Caco-2 (cell line): ENCODE measurements around the gene AKAP11. TPM values are rescaled to one million over a fixed set of nuclear protein-coding genes. Genes with fewer than 3 reads are reported as not detected.

ENCODE experiments used
- BruUV-seq: library from RNA; stranded (reverse); fragments of 400-500 nt; replicated peaks from 2 replicates; lab custom pipeline; 2021; lab: Mats Ljungman, UMichigan
- CTCF ChIA-PET: fragments of 300-600 bp; sonication (Branson Sonifier 250); formaldehyde crosslinking; loops from one replicate; lab custom pipeline; 2022; ENCODE audit warnings: antibody characterized with exemption; lab: Charles Lee
- POLR2A ChIA-PET: fragments of 300-600 bp; sonication (Branson Sonifier 250); formaldehyde crosslinking; loops from one replicate; lab custom pipeline; 2022; ENCODE audit warnings: antibody characterized with exemption; lab: Charles Lee
- DNase-seq, 2 experiments: peaks; one replicate each; pipeline versions ENCODE4 v3.0.0 to v3.0.0-alpha.2; 2020 to 2022
- H3K27me3 ChIP-seq: replicated peaks from 2 replicates; pipeline ENCODE4 v1.6.0; 2011; ENCODE audit warnings: low read length; ENCODE audit not compliant: control insufficient read depth, insufficient read depth
- H3K36me3 ChIP-seq: 2 replicates; pipeline ENCODE4 v1.5.1; 2011; ENCODE audit warnings: low read length; ENCODE audit not compliant: control insufficient read depth, insufficient read depth
- H3K4me1 ChIP-seq: fragments of 250-450 bp; sonication (Bioruptor Pico); 2 replicates; pipeline ENCODE4 v1.5.1; 2020; ENCODE audit warnings: mild to moderate bottlenecking
- H3K4me3 ChIP-seq: 2 replicates; pipeline ENCODE4 v1.5.1; 2011; ENCODE audit warnings: low read depth, mild to moderate bottlenecking, control low read depth, low read length
- H3K9me3 ChIP-seq: fragments of 250-450 bp; sonication (Bioruptor Pico); 2 replicates; pipeline ENCODE4 v1.5.1; 2020; ENCODE audit warnings: mild to moderate bottlenecking, moderate library complexity
- H3K27ac Mint-ChIP-seq: one replicate; pipeline ENCODE4 v1.8.0; 2022; ENCODE audit warnings: mixed read lengths; ENCODE audit not compliant: unreplicated experiment
- H3K27me3 Mint-ChIP-seq: one replicate; pipeline ENCODE4 v1.8.0; 2022; ENCODE audit warnings: mixed read lengths; ENCODE audit not compliant: insufficient read depth, unreplicated experiment
- H3K36me3 Mint-ChIP-seq: one replicate; pipeline ENCODE4 v1.8.0; 2022; ENCODE audit warnings: mild to moderate bottlenecking, mixed read lengths; ENCODE audit not compliant: insufficient read depth, unreplicated experiment
- H3K4me1 Mint-ChIP-seq: one replicate; pipeline ENCODE4 v1.8.0; 2022; ENCODE audit warnings: low read depth, mixed read lengths; ENCODE audit not compliant: unreplicated experiment
- H3K4me3 Mint-ChIP-seq: one replicate; pipeline ENCODE4 v1.8.0; 2022; ENCODE audit warnings: mild to moderate bottlenecking, moderate library complexity, mixed read lengths; ENCODE audit not compliant: unreplicated experiment
- H3K9me3 Mint-ChIP-seq: one replicate; pipeline ENCODE4 v1.8.0; 2022; ENCODE audit warnings: mixed read lengths; ENCODE audit not compliant: unreplicated experiment
- CTCF ChIP-seq, 2 experiments: fragments of 200-600 bp in 1 of 2; IDR thresholded peaks; 1 replicate in 1 of 2; 2 replicates in 1 of 2; pipeline versions ENCODE4 v1.5.1 to v1.8.0; 2011 to 2022; ENCODE audit warnings: antibody characterized with exemption in 1 of 2, control low read depth in 1 of 2, inconsistent platforms in 1 of 2, low read depth in 1 of 2, low read length in 1 of 2, mild to moderate bottlenecking in 1 of 2, moderate library complexity in 1 of 2; ENCODE audit not compliant: insufficient read depth in 1 of 2, severe bottlenecking in 1 of 2, unreplicated experiment in 1 of 2
- intact Hi-C: fragments of 100-400 bp; cut with micrococcal nuclease; formaldehyde crosslinking; loops from one replicate; pipeline ENCODE4 v1.10.0; 2022; ENCODE audit not compliant: unreplicated experiment
- total RNA-seq: library from RNA; stranded (reverse); gene quantifications from 2 replicates; pipeline ENCODE4 v1.2.3, GENCODE V29; 2022

AKAP11 gene
- total RNA-seq, 1 experiment from 2014 or later = 28.6 TPM

GRCh38 chr13:42369071-42369797 lies 97.3 kb downstream of the AKAP11 start:
- ChIA-PET CTCF (no interaction called here), POLR2A (no interaction called here)
- no peak for DNase-seq
- no peaks in the 10 kb centered on the region for H3K4me1 ChIP-seq
- Mint-ChIP-seq H3K4me1 (no peaks in the 10 kb centered on the region), H3K4me3 (no peak overlapping the region), H3K9me3 (no peaks in the 10 kb centered on the region), H3K27ac (no peak overlapping the region), H3K36me3 (no peaks in the 10 kb centered on the region), H3K27me3 (peaks cover 3% of the 10 kb centered on the region)
- intact Hi-C loops = no loop called here
- no TSS peak for BruUV-seq
- H3K36me3 ChIP-seq = no peaks in the 10 kb centered on the region
- H3K9me3 ChIP-seq = no peaks in the 10 kb centered on the region
- no peaks in the 10 kb centered on the region for H3K27me3 ChIP-seq
- TF ChIP-seq CTCF (IDR thresholded peaks at IDR 0.05; ENCODE audit: insufficient read depth in 1 of 2, low read depth in 1 of 2, low read length in 1 of 2, severe bottlenecking in 1 of 2, unreplicated experiment in 1 of 2) = no peak
- no peak overlapping the region for H3K4me3 ChIP-seq

DNA sequence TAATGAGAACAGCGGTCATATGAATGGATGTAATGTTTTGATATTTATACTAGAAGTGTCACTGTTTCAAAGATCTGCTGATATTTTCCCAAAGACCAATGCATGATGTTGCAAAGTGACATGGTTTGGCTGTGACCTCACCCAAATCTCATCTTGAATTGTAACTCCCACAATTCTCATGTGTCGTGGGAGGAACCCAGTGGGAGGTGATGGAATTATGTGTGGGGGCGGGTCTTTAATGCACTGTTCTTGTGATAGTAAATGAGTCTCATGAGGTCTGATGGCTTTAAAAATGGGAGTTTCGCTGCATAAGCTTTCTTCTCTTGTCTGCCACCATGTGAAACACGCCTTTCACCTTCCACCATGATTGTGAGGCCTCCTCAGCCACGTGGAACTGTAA lies 98.3 kb downstream of the AKAP11 start:
- no peaks in the 10 kb centered on the region for H3K36me3 ChIP-seq
- no peaks in the 10 kb centered on the region for H3K9me3 Mint-ChIP-seq
- H3K4me1 Mint-ChIP-seq = no peaks in the 10 kb centered on the region
- intact Hi-C loops = no loop called here
- H3K4me1 ChIP-seq = no peaks in the 10 kb centered on the region
- H3K27me3 Mint-ChIP-seq = peaks cover 3% of the 10 kb centered on the region
- POLR2A ChIA-PET = no interaction called here
- no peak for TF ChIP-seq CTCF (IDR thresholded peaks at IDR 0.05; ENCODE audit: insufficient read depth in 1 of 2, low read depth in 1 of 2, low read length in 1 of 2, severe bottlenecking in 1 of 2, unreplicated experiment in 1 of 2)
- no peak overlapping the region for H3K4me3 ChIP-seq
- H3K9me3 ChIP-seq = no peaks in the 10 kb centered on the region
- no peaks in the 10 kb centered on the region for H3K27me3 ChIP-seq
- CTCF ChIA-PET = no interaction called here
- H3K4me3 Mint-ChIP-seq = no peak overlapping the region
- no peak overlapping the region for H3K27ac Mint-ChIP-seq
- no peak for DNase-seq
- no peaks in the 10 kb centered on the region for H3K36me3 Mint-ChIP-seq
- BruUV-seq = no TSS peak

Other genes starting within 250 kb of the AKAP11 start
- 5.2 and 5.8 TPM in 2 replicates for gene DGKH, start 223.5 kb upstream of the AKAP11 start, total RNA-seq